ENCODE results near the gene EXOC4.

The EXOC4 gene

DNA sequence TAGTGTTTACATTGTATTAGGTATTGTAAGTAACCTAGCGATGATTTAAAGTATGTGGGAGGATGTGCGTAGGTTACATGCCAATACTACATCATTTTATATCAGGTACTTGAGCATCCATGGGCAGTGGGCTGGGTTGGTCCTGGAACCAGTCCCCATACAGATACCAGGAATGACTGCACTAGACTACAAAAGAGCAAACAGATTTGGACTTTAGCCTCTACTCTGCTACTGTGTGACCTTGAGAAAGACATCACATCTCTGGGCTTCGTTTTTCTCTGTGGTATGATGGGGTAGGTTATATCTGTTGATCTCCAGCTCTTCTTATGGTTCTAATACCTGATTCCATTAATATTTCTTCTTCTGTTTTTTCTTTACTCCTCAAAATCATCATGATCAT, 461.8 kb downstream of the EXOC4 start:
- H3K4me3 ChIP-seq (ENCODE audit: low read depth, low read length) = no peak overlapping the region
- TF ChIP-seq, protein P1, sequence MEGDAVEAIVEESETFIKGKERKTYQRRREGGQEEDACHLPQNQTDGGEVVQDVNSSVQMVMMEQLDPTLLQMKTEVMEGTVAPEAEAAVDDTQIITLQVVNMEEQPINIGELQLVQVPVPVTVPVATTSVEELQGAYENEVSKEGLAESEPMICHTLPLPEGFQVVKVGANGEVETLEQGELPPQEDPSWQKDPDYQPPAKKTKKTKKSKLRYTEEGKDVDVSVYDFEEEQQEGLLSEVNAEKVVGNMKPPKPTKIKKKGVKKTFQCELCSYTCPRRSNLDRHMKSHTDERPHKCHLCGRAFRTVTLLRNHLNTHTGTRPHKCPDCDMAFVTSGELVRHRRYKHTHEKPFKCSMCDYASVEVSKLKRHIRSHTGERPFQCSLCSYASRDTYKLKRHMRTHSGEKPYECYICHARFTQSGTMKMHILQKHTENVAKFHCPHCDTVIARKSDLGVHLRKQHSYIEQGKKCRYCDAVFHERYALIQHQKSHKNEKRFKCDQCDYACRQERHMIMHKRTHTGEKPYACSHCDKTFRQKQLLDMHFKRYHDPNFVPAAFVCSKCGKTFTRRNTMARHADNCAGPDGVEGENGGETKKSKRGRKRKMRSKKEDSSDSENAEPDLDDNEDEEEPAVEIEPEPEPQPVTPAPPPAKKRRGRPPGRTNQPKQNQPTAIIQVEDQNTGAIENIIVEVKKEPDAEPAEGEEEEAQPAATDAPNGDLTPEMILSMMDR (IDR thresholded peaks at IDR 0.05; ENCODE audit: borderline replicate concordance, insufficient read depth, low read depth, low read length) = no peak

DNA sequence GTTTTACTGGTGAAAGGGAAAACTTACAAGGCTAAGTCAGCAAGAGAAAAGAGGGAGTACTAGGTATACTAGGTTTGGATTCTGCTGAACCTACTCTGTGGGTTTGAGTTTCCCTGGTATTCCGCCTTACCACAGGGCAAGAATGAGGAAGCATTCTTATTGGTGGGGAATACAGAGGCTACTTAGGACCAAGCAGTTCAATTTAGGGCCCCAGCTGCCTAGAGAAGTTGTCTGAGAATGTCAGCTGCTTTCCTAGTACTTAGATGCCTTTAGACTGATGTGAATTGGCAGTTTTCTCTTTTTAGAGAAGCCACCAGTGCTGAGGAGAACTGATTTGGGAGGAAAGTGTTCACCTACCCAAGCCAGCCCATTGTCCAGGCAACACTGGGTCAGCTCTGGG, 465.3 kb downstream of the EXOC4 start:
- TF ChIP-seq, protein P1 (IDR thresholded peaks at IDR 0.05; ENCODE audit: borderline replicate concordance, insufficient read depth, low read depth, low read length) = no peak
- H3K4me3 ChIP-seq (ENCODE audit: low read depth, low read length) = no peak overlapping the region

DNA sequence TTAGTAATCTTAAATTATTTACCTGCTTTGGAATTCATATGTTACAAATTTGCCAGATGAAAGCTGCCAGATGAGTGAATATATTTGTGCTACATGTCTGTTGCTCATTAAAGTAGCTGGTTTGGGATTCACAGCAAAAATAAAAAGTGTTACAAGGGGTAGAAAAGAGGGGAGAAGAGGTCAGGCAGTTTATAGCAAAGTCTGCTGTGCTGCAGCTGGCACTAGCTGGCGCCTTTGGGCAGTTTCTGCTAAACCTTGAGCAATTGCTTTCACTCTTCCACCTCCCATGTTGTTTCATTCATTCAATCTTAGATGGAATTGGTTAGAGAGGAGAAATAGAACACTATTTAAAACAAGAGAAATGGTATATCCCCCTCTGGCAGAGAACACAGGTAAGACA, 470.2 kb downstream of the EXOC4 start:
- TF ChIP-seq, protein P1 (IDR thresholded peaks at IDR 0.05; ENCODE audit: borderline replicate concordance, insufficient read depth, low read depth, low read length) = no peak
- no peak overlapping the region for H3K4me3 ChIP-seq (ENCODE audit: low read depth, low read length)

DNA sequence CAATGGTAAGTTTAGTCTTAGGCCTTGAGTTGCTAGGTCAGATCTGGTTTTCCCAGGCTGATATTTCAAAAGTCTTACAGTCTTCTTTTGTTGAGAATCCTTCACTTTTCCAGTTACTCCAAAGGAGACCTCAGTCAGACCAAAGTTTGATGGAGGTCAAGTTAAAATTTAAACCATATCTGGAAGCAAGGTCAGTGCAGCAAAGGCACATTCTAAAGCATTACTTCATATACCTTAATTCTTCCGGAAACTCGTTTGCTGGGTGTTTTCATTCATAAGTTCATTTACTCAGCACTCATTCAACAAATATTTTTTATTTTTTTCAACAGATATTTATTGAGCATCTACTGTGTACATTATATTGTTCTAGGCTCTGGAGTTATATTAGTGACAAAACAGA, 471.3 kb downstream of the EXOC4 start:
- TF ChIP-seq, protein P1 (IDR thresholded peaks at IDR 0.05; ENCODE audit: borderline replicate concordance, insufficient read depth, low read depth, low read length) = no peak
- H3K4me3 ChIP-seq (ENCODE audit: low read depth, low read length) = no peak overlapping the region

DNA sequence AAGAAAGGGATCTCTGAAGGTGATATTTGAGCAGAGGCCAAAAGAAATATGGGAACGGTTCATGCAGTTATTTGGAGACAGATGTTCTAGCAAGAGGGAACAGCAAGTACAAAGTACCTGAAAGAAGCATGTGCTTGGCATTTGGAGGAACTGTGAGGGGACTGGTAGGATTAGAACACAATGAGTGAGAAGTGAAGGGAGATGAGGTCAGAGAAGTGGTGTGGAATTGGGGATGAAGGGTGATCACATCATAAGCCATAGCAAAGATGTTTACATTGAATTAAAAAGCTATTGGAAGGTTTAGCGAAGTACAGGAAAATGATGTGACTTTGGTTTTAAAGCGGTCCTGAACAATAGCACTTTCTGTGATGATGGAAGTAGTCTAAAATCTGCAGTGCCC, 471.8 kb downstream of the EXOC4 start:
- H3K4me3 ChIP-seq (ENCODE audit: low read depth, low read length) = no peak overlapping the region
- TF ChIP-seq, protein P1 (IDR thresholded peaks at IDR 0.05; ENCODE audit: borderline replicate concordance, insufficient read depth, low read depth, low read length) = no peak

DNA sequence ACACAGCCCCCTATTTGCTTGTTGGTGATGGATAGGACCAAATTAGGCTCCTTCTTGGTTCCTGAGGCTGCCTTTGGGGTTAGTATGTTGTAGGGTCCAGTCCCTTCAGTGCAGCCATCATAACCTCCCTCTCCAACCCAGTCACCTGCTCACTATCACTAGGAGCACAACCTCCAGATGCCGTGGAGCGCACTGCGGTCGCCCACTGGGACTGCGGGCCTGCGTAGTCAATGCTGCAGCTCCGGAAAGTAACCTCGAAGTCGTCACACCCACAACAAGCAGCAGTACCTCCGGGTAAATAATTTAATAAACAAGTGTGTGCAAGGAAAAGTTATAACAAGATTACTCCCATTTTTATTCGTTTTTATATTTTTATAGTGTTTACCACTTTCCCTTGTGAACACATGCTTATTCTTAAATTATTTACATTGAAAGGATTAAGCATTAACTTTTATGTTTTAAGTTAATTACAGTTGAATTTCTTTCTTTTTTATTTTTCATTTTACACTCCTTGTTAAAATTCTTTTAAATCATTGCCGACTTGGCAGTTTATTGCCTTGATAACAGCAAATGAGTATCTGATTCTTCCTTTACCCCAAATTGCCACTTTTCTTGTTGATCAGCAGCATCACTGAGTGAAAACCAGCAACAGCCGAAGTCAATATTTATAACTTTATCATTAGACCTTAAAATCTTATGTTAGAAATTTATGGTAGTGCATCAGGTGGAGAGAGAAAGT, 474.8 kb downstream of the EXOC4 start:
- TF ChIP-seq, protein P1 (IDR thresholded peaks at IDR 0.05; ENCODE audit: borderline replicate concordance, insufficient read depth, low read depth, low read length) = no peak
- H3K4me3 ChIP-seq (ENCODE audit: low read depth, low read length) = no peak overlapping the region

DNA sequence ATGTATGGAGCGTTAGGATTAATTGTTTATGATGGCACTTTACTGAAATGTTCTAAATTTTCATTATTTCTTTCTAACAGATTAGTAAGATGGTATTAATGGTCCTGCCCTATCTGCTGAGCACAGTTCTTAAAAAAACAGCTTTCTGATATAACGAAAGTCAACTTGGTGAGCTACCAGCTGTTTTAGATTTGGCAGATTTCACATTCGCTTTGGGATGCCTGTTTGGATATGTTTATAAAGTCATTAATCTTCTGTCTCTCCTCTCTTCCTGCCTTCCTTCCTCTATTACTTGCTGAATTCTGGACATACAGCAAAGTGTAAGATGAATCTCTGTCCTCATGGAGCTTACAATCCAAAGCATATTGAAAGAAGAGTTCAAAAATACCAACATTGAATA, 477.5 kb downstream of the EXOC4 start:
- H3K4me3 ChIP-seq (ENCODE audit: low read depth, low read length) = no peak overlapping the region
- TF ChIP-seq, protein P1 (IDR thresholded peaks at IDR 0.05; ENCODE audit: borderline replicate concordance, insufficient read depth, low read depth, low read length) = no peak
